ENCODE data around the gene IP6K1. TPM values are rescaled to one million over a fixed set of nuclear protein-coding genes. Genes with fewer than 3 reads are reported as not detected.

IP6K1 gene
- total RNA-seq, 1 experiment from 2014 or later: 42.2 TPM

GRCh38 chr3:49794926-49795905, 8.9 kb upstream of the IP6K1 start:
- no peak for TF ChIP-seq CTCF (conservative IDR thresholded peaks at IDR 0.05)
- no peak overlapping the region for H2BK20ac ChIP-seq (ENCODE audit: low read depth, low read length, poor library complexity, severe bottlenecking)

More at GRCh38 chr3:49794926-49795905, 8.9 kb upstream of the IP6K1 start:
- Mint-ChIP-seq H3K9me3 (no peaks in the 10 kb centered on the region), H3K4me3 (no peak overlapping the region), H3K27ac (peak overlapping the region in 1 of 3 experiments; percentile 22; a peak in 1 of 7 replicates), H3K36me3 (ENCODE audit: insufficient read depth in 1 of 3, low read depth in 3 of 3) (no peaks in the 10 kb centered on the region), H3K27me3 (ENCODE audit: low read depth) (peaks cover 14% of the 10 kb centered on the region), H3K4me1 (peaks cover 3 to 8% of the 10 kb centered on the region in 2 experiments; a peak in 2 of 4 replicates)
- Histone ChIP-seq H3K56ac (ENCODE audit: insufficient read length, low read depth, low read length) (no peak overlapping the region), H3K9ac (ENCODE audit: extremely low read depth, insufficient read length, low read length) (no peak overlapping the region), H3K18ac (ENCODE audit: insufficient read length, low read depth, low read length) (no peak overlapping the region), H4K20me1 (ENCODE audit: control insufficient read depth, insufficient read depth, insufficient read length) (no peaks in the 10 kb centered on the region), H3K14ac (ENCODE audit: insufficient read depth, low read length) (no peak overlapping the region), H4K91ac (ENCODE audit: insufficient read length, low read depth, low read length) (no peak overlapping the region), H3K9me3 (ENCODE audit: control insufficient read depth, low read depth, low read length) (no peaks in the 10 kb centered on the region), H3K79me2 (ENCODE audit: insufficient read depth, low read length) (no peaks in the 10 kb centered on the region), H4K5ac (ENCODE audit: insufficient read length, low read depth, low read length) (no peak overlapping the region), H3K4ac (ENCODE audit: low read depth, low read length) (no peak overlapping the region), H2AFZ (ENCODE audit: low read length) (no peak overlapping the region), H2BK120ac (ENCODE audit: low read depth, low read length, poor library complexity, severe bottlenecking) (no peak overlapping the region), H3K27ac (ENCODE audit: insufficient read length, low read depth, low read length) (no peak overlapping the region), H3T11ph (ENCODE audit: low read length) (no peak overlapping the region), H3K4me1 (ENCODE audit: insufficient read depth, low read length) (no peaks in the 10 kb centered on the region), H3K79me1 (ENCODE audit: insufficient read depth, low read depth, low read length, poor library complexity, severe bottlenecking) (no peaks in the 10 kb centered on the region), H3K23ac (ENCODE audit: insufficient read length, low read depth, low read length) (no peak overlapping the region), H3K4me2 (ENCODE audit: insufficient read depth, insufficient read length, low read length) (no peak overlapping the region), H2BK12ac (ENCODE audit: insufficient read length, low read depth, low read length) (no peak overlapping the region), H3K23me2 (ENCODE audit: insufficient read length, low read depth, low read length, poor library complexity, severe bottlenecking) (no peaks in the 10 kb centered on the region), H3K27me3 (ENCODE audit: insufficient read depth, low read length) (no peaks in the 10 kb centered on the region; the same call in none of the 2 replicates), H4K8ac (replicated peaks; ENCODE audit: insufficient read length, low read depth, low read length) (no peak overlapping the region), H2BK5ac (ENCODE audit: insufficient read length, low read length) (no peak overlapping the region), H2BK15ac (ENCODE audit: low read depth, low read length) (no peak overlapping the region), H2AK5ac (ENCODE audit: insufficient read length, low read length) (no peak overlapping the region)
- WGBS (ENCODE audit: extremely low coverage, insufficient read length, low lambda C conversion rate): no CpG with 5 or more reads among the region's 24 CpGs
- no peak for DNase-seq
